ENCODE results near the gene C10orf105.

Gene C10orf105

GRCh38 chr10:71751515-71752224 lies 32.1 kb upstream of the C10orf105 start:
- FAIRE-seq, result no peak

GRCh38 chr10:71750986-71751385 lies 31.4 kb upstream of the C10orf105 start:
- FAIRE-seq, result no peak

- no peak for FAIRE-seq
These were observed 30.7 kb upstream of the C10orf105 start for GRCh38 chr10:71750124-71750841.

GRCh38 chr10:71749396-71749795 lies 29.8 kb upstream of the C10orf105 start:
- no peak for FAIRE-seq

- FAIRE-seq, result no peak
These were observed 29.2 kb upstream of the C10orf105 start for GRCh38 chr10:71748671-71749191.

- no peak for FAIRE-seq
These were observed 28.3 kb upstream of the C10orf105 start for GRCh38 chr10:71747551-71748523.

GRCh38 chr10:71747039-71747531 lies 27.5 kb upstream of the C10orf105 start:
- no peak for FAIRE-seq

GRCh38 chr10:71746344-71747037 lies 26.9 kb upstream of the C10orf105 start:
- no peak for FAIRE-seq

GRCh38 chr10:71745664-71746250 lies 26.2 kb upstream of the C10orf105 start:
- no peak for FAIRE-seq

- no peak for FAIRE-seq
These were observed 25.5 kb upstream of the C10orf105 start for GRCh38 chr10:71744897-71745663.

GRCh38 chr10:71743866-71744265 lies 24.3 kb upstream of the C10orf105 start:
- no peak for FAIRE-seq

- no peak for FAIRE-seq
These were observed 23.7 kb upstream of the C10orf105 start for GRCh38 chr10:71743089-71743838.

GRCh38 chr10:71742301-71743088 lies 22.9 kb upstream of the C10orf105 start:
- FAIRE-seq, result no peak

GRCh38 chr10:71741671-71742070 lies 22.1 kb upstream of the C10orf105 start:
- FAIRE-seq, result no peak

- no peak for FAIRE-seq
These were observed 21.5 kb upstream of the C10orf105 start for GRCh38 chr10:71741029-71741428.

GRCh38 chr10:71740069-71740653 lies 20.6 kb upstream of the C10orf105 start:
- no peak for FAIRE-seq

GRCh38 chr10:71739358-71739900 lies 19.9 kb upstream of the C10orf105 start:
- no peak for FAIRE-seq

- FAIRE-seq, result no peak
These were observed 18.2 kb upstream of the C10orf105 start for GRCh38 chr10:71737834-71738197.
